ENCODE measurements around the gene CSNK1E. TPM values are rescaled to one million over a fixed set of nuclear protein-coding genes. Genes with fewer than 3 reads are reported as not detected.

CSNK1E gene
- total RNA-seq, 1 experiment from 2014 or later, result 99.4 TPM

- DNase-seq (ENCODE audit: low read depth), result no peak
These were observed 41.1 kb downstream of the CSNK1E start for GRCh38 chr22:38276166-38276565.

DNA sequence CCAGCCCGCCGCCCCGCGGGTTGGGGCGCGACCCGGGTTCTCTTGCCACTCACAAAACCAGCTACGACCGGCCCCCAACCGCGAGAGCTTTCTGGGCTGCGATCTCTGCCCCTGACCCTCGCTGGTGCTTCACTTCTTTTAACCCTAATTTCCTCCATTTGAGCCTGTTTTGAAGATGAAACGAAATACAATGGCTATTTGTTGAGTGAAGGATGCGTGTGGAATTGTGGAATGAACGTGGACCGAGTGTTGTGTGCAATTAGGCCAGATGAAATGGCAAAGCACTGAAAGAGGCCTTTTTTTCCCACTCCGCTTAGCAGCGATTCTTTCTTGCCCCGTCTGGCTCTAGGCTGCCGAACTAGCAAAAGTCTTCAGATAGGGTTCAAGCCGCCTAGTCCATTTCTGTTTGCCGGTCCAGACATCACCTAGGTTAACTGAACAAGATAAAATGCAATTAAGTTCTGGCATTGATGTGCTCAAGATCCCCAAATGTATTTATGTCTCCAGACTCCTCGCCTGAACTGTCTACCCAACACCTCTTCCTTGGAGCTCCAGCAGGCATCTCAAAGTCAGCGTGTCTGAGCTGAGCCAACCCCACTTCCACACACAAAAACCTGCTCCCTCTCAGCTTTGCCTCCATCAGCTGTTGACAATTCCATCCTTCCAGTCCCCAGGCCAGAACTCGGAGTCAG lies 44.0 kb downstream of the CSNK1E start:
- no peak for DNase-seq (ENCODE audit: low read depth)

DNA sequence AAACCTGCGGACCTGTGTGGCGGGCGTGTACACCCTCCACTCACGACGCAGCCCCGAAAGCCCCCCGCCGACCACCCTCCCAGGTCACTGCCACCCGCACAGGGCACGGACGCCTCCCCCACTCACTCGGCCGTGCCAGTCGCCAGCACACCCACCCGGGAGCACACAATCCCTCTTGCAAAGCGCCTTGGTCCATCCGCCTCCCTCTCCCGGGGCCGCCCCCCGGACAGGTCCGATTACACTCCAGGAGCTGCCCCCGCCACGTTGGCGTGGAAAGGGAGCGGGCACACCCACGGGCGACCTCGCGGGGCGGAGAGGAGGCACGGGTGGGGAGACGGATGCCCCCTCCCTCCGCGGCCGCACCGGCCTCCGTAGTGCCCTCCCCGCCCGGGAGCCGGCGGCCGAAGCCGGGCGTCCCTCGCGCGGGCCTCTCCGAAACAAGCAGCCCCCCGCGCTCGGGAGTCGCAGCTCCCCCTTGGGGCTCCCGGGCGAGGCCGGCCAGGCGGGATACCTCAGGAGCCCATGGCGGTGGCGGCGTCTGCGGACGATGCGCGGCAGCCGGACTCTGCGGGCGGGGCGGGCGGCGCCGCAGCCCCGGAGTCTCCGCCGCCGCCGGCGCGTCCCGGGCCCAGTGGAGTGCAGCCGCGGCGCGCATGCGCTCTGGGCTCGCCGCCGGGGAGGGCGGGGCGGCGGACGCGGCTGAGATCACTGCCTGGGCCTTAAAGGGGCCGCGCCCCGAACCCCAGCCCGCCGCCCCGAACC lies 44.7 kb downstream of the CSNK1E start, which contains the start of gene TMEM184B:
Gene TMEM184B (minus strand): TSS at position 638 of the 762 bp plus-strand sequence. CDS start 25,049 bp downstream, outside the sequence.
- peak; percentile 58 for DNase-seq (ENCODE audit: low read depth)

- no peak for DNase-seq (ENCODE audit: low read depth)
These were observed 45.3 kb downstream of the CSNK1E start for GRCh38 chr22:38271927-38272372.

- no peak for DNase-seq (ENCODE audit: low read depth)
These were observed 46.1 kb downstream of the CSNK1E start for GRCh38 chr22:38271101-38271500.

DNA sequence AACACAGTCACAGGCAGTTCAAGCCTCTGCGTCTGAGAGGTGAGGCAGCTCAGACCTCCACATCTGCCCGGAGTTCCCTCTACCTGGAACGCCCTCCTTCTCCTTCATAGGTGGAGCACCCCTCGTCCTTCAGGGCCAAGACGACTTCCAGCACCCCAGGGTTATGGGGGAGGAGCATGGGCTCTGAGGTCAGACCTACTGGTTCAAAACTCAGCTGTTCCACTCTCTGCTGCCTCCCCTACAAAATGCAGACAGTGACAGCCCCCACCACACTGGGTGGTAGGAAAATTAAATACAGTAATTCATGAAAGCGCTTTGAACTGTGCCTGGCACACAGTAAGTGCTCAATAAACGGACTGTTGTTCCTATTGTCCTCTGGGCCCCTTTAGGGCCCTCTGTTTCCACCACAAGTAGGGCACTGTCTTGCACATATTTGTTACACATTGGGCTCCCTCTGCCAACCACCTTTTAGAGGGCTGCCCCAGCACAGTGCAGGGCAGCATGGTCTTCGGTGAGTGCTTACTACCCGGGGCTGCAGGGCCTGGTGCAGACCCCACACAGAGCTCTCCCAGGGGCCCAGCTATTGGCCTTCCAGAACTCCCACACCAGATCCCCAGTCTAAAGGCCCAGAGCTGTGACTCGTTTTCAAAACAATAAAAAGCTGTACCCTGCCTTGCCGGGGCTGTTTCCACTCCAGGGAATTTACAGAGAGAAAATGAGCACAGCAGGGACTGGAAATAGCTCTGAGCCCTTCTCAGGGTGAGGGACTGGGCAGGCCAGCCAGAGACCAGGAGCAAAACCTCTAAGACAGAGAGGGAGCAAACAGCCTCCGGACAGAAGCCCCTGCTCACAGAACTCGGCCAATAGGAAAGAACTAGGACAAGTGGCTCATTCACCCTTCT lies 46.9 kb downstream of the CSNK1E start:
- DNase-seq (ENCODE audit: low read depth), result no peak

- DNase-seq (ENCODE audit: low read depth), result no peak
These were observed 47.8 kb downstream of the CSNK1E start for GRCh38 chr22:38269466-38269865.

DNA sequence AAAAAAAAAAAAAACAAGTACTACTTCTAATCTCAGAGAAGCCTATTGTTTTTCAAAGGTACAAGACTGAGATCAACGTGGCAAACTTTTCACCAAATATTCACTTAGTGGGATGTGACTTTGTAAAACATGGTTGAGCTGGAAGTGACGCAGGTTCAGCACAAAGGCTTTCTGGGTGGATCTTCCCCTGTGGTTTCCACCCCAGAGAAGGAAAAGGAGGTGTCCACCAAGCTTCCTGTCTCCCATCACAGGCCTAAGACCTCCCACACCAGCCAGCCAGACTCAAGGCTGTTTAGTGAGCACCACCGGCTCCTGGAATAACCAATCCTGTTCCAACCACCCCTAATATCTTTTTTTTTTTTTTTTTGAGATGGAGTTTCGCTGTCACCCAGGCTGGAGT lies 50.1 kb downstream of the CSNK1E start:
- no peak for DNase-seq (ENCODE audit: low read depth)

DNA sequence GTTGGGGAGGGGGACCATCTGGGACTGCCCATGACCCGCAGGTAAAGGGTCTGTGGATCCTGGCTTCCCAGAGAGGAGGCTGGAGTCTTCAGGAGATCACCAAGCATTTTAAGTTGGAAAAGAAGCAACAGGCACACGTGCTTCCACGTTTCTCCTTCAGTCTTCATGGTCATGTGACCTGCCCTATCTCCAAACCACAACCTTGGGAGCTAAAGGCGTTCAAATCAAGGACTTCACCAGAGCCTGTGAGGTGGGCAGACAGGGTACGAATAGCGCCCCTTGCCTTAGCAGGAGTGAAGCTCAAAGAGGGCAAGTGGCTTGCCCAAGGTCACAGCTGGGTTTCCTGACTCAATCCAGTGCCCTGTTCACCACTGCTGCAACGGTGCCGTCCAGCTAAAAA lies 51.1 kb downstream of the CSNK1E start:
- no peak for DNase-seq (ENCODE audit: low read depth)

DNA sequence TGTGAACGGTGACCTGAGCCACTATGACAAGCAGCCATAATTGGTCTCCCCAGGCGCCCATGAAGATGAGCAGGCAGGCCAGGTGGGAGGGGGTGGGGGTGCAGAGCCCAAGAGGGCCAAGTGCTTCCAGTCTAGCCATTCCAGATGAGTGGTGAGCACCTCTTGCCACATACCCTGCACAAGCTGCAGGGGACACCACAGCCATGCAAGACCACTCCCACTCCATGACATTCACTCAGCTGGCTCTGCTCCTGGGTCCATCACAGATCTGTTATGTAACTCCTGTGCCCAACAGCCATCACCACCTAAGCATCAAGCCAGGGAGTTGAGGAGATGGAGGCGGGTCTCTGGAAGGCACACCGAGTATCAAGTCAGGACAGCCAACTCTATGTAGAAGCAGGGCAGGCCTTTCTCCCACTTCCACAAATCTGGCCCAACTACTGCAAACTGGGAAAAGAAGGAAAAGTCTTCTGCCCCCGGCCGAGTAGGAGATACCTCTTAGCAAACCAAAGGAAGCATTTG lies 52.9 kb downstream of the CSNK1E start:
- DNase-seq (ENCODE audit: low read depth), result no peak

GRCh38 chr22:38262051-38262795 lies 55.0 kb downstream of the CSNK1E start:
- DNase-seq (ENCODE audit: low read depth), result peak; percentile 22

DNA sequence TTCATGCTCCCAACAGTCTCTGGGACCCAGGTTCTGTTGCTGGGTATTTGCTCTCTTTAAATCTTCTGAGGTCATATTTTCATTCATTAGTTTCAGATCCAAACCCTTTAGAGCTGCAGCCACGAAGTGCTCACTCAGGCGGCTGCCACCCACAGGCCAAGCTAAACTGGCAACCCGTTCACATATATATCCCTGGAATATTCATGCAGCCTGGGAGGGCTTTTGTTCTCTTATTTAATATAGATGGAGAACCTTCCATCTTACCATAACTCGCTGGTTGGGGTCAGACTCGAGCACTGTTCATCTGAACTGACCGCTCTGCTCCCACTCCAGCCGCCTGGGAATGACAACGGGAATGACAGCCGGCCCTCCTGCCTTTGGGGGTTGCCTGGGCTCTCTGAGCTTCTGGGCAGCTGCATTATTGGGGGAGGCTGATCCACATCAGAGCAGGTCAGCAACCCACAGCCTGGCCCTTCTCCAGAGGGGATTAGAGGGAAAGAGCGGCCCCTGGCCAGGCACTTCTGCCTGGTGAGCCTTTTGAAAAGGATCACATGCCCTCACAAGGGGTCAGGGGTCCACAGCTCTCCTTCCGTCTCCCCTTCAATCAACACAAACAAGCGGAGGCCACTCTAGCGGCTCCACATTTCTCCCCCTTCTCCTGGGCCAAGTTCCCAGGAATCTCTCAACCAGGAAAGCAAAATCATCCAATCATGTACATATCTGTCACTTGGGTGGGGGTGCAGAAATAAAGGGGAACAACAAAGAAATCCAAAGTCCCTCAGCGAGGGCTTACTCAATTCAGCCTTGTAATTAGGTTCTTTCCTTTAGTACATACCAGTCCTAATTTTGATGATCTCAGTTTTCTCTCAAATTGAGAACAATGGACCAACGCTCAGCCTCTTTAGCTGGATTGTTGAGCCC lies 56.2 kb downstream of the CSNK1E start:
- no peak for DNase-seq (ENCODE audit: low read depth)

DNA sequence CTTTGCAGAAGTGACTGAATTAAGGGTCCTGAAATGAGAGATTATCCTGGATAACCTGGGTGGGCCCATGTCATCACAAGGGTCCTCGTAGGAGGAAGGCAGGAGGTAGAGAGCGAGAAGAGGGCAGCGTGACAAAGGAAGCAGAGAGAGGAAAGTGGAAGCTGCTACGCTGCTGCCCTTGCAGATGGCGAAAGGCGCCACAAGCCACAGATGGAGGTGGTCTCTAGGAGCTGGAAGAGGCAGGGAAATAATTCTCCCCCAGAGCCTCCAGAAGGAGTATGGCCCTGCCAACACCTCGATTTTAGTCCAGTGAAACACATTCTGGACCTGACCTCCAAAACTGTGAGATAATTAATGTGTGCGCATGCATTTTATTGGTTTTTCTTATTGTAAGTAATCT lies 57.9 kb downstream of the CSNK1E start:
- no peak for DNase-seq (ENCODE audit: low read depth)

DNA sequence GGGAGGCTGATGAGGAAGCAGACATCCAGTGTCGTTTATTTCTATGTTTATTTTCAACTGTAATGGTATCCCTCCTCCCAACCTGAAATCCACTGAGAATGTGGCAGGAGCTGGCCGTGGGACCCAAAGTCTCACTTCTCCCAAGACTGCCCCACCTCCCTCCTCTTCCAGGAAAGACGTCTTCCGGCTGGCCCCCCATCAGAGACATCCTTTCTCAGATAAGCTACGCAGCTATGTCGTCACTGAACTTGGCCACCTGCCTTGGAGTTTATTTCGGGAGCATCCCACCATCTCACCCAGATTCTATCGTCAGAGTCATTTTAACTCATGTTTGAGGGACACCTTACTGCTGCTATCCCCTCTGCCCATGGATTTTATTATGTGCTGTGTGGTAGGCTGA lies 58.3 kb downstream of the CSNK1E start:
- no peak for DNase-seq (ENCODE audit: low read depth)

DNA sequence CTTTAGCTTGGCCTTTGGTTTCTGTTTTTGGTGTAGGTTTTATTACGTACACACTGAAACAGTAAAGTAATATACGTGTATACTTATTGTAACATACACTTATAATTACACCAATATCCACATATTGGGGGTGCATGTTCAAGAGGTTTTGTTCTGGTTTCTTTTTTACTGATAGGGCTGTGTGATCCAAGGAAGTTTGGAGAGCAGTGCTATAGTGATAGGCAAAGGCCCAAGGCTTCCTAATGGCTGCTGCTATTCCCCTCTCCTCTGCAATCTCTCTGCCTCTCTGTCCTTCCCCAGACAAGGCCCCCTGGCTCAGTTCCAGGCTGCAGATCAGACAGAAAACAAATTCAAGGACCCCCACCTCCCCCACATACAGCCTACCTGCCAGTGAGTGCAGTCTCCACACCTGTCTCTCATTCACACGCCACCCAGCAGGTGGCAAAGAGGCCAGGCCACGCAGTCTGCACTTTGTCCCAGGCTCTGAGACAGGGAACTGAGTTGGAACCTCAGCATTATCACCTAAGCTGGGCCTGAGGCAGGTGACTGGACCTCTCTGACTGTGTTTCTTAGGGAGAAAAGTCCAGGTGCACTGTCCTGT lies 59.5 kb downstream of the CSNK1E start:
- no peak for DNase-seq (ENCODE audit: low read depth)

- DNase-seq (ENCODE audit: low read depth), result peak; percentile 58
These were observed 60.1 kb downstream of the CSNK1E start for GRCh38 chr22:38257181-38257580.

DNA sequence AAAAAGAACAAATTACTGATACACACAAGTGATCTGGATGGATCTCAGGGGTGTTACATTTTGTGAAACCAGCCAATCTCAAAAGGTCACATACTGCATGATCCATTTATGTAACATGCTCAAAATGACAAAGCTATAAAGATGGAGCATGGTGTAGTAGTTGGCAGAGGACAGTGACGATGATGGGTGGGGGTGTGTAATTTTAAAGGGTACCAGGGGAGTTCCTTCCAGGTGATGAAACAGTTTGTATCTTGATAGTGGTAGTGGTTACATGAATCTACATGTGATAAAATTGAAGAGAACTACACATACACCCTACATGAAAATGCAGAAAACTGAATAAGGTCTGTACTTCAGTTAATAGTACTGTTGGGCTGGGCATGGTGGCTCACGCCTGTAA lies 61.5 kb downstream of the CSNK1E start:
- no peak for DNase-seq (ENCODE audit: low read depth)

DNA sequence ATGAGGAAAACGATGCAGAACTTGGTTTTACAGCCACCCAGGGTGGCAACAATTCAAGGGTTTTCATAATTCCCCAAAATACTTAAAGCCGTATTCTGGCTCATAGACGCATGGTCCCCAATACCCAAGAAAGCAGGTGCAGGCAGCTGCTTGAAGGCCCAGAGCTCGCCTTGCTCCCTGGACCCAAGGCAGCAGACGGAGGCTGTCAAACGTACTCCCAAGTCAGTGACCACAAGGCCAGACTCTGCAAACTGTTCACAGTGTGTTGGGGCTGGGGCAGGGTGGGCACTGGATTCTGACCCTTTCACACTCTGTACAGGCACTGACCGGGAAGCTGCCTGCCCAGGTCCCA lies 65.9 kb downstream of the CSNK1E start:
- no peak for DNase-seq (ENCODE audit: low read depth)

- no peak for DNase-seq (ENCODE audit: low read depth)
These were observed 66.4 kb downstream of the CSNK1E start for GRCh38 chr22:38250643-38251340.

Data from M059J (cell line).